ENCODE results near the gene TRIP6. TPM values are rescaled to one million over a fixed set of nuclear protein-coding genes. Genes with fewer than 3 reads are reported as not detected.

TRIP6 gene
- total RNA-seq, 1 experiment from 2014 or later, result 140 TPM

DNA sequence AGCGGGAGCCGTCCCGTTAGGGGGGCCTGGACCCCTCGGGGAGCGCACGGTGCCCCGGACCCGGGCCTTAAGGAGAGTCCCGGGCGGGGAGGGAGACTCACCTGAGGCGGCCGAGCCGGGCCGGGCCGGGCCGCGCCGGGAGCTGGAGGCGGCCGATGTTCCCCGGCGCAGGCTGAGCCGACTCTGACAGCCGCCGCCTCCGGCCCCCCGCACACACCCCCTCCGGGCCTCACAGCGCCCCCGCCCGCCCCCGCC, 28.4 kb downstream of the TRIP6 start, which contains the start of gene ACHE:
TSS of gene ACHE (minus strand) at position 188 of the 255 bp plus-strand sequence. CDS start 1,656 bp downstream, outside the sequence.
- POLR2A ChIA-PET (ENCODE audit: low non-redundant PET), result no interaction called here
- TF ChIP-seq, protein P1, sequence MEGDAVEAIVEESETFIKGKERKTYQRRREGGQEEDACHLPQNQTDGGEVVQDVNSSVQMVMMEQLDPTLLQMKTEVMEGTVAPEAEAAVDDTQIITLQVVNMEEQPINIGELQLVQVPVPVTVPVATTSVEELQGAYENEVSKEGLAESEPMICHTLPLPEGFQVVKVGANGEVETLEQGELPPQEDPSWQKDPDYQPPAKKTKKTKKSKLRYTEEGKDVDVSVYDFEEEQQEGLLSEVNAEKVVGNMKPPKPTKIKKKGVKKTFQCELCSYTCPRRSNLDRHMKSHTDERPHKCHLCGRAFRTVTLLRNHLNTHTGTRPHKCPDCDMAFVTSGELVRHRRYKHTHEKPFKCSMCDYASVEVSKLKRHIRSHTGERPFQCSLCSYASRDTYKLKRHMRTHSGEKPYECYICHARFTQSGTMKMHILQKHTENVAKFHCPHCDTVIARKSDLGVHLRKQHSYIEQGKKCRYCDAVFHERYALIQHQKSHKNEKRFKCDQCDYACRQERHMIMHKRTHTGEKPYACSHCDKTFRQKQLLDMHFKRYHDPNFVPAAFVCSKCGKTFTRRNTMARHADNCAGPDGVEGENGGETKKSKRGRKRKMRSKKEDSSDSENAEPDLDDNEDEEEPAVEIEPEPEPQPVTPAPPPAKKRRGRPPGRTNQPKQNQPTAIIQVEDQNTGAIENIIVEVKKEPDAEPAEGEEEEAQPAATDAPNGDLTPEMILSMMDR (conservative IDR thresholded peaks at IDR 0.05; ENCODE audit: low read depth, low read length), result no peak
- TF ChIP-seq EZH2 (IDR thresholded peaks at IDR 0.05; ENCODE audit: borderline replicate concordance, low read depth, low read length, poor library complexity, severe bottlenecking), result no peak
- BruUV-seq (replicated peaks), result no TSS peak

DNA sequence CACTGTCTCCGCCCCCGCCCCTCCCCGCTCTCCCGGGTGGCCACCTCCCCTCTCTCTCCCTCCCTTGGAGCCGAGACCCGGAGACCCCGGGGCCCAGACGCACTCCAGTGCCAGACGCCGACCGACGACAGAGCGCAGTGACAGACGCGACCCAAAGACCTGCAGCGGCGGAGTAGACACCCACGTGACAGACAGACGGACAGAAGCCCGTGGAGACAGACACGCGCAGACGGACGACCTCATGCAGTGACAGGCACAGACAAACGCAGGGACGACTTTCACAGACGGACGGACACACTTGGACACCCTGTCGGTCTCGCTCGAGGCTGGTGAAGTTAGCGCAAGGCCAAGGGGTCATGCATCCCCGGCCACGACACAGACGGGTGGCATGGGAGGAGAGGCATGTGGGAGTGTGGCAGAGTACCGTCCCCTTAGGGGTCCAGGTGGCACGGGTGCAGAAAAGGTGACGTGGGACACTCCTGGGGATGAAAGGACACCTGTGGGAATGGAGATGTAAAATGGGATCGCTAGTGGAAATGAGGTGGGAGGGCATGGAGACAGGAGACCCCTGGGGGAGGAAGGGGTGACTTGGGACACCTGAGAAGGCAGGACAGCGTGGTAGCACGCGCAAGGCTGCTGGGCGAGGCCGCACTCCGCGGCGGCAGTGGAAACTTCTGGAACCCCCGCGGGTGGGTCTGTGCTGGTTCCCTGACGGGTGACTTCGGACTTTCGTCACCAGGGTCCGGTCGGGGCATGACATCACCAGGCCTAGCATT, 29.0 kb downstream of the TRIP6 start:
- POLR2A ChIA-PET (ENCODE audit: low non-redundant PET), result interaction anchor here (0.6 kb wide), 1 partner anchor 261 kb away, joined by 3 read pairs; no protein-coding TSS in a partner anchor
- BruUV-seq (replicated peaks), result no TSS peak
- peak; percentile 68 for DNase-seq (ENCODE audit: low spot score)
- H3K27me3 ChIP-seq (replicated peaks; ENCODE audit: insufficient read depth, low read depth, low read length, poor library complexity), result peaks cover 7% of the 10 kb centered on the region
- CTCF ChIA-PET, result interaction anchor here (0.6 kb wide), 1 partner anchor 11 kb away, joined by 3 read pairs; no protein-coding TSS in a partner anchor
- H3K4me3 ChIP-seq (ENCODE audit: low read depth, low read length, poor library complexity, severe bottlenecking), result peak overlapping the region; percentile 50
- H3K9me3 ChIP-seq (ENCODE audit: low read depth, low read length, poor library complexity, severe bottlenecking), result no peaks in the 10 kb centered on the region
- intact Hi-C loops (cut with micrococcal nuclease; ENCODE audit: unreplicated experiment), result loop anchor here (2.0 to 10.0 kb wide), 4 partner anchors 181 to 386 kb away; partner anchors contain the start of gene FIS1
- TF ChIP-seq, protein P1 (conservative IDR thresholded peaks at IDR 0.05; ENCODE audit: low read depth, low read length), result no peak
- no peak for TF ChIP-seq EZH2 (IDR thresholded peaks at IDR 0.05; ENCODE audit: borderline replicate concordance, low read depth, low read length, poor library complexity, severe bottlenecking)
- H3K27ac ChIP-seq (ENCODE audit: low read depth, low read length, poor library complexity, severe bottlenecking), result no peak overlapping the region
- H3K36me3 ChIP-seq (ENCODE audit: insufficient read depth, low read length, poor library complexity, severe bottlenecking), result no peaks in the 10 kb centered on the region
- H3K4me1 ChIP-seq (ENCODE audit: insufficient read depth, low read length, poor library complexity, severe bottlenecking), result peaks cover 9% of the 10 kb centered on the region

More for the DNA sequence above, 28.4 kb downstream of the TRIP6 start, which contains the start of gene ACHE:
- peaks cover 7% of the 10 kb centered on the region for H3K27me3 ChIP-seq (replicated peaks; ENCODE audit: insufficient read depth, low read depth, low read length, poor library complexity)
- no peaks in the 10 kb centered on the region for H3K36me3 ChIP-seq (ENCODE audit: insufficient read depth, low read length, poor library complexity, severe bottlenecking)
- no peak for DNase-seq (ENCODE audit: low spot score)
- H3K4me1 ChIP-seq (ENCODE audit: insufficient read depth, low read length, poor library complexity, severe bottlenecking), result peaks cover 9% of the 10 kb centered on the region
- H3K9me3 ChIP-seq (ENCODE audit: low read depth, low read length, poor library complexity, severe bottlenecking), result no peaks in the 10 kb centered on the region
- no peak within 1 kb of the TSS for H3K27ac ChIP-seq (ENCODE audit: low read depth, low read length, poor library complexity, severe bottlenecking)
- intact Hi-C loops (cut with micrococcal nuclease; ENCODE audit: unreplicated experiment), result loop anchor here (2.0 to 10.0 kb wide), 4 partner anchors 182 to 387 kb away; partner anchors contain the start of gene FIS1
- peak within 1 kb of the TSS; percentile 50 for H3K4me3 ChIP-seq (ENCODE audit: low read depth, low read length, poor library complexity, severe bottlenecking)
- CTCF ChIA-PET, result interaction anchor here (0.5 to 0.6 kb wide), 2 partner anchors 11 to 248 kb away, joined by 3 to 5 read pairs; no protein-coding TSS in a partner anchor

DNA sequence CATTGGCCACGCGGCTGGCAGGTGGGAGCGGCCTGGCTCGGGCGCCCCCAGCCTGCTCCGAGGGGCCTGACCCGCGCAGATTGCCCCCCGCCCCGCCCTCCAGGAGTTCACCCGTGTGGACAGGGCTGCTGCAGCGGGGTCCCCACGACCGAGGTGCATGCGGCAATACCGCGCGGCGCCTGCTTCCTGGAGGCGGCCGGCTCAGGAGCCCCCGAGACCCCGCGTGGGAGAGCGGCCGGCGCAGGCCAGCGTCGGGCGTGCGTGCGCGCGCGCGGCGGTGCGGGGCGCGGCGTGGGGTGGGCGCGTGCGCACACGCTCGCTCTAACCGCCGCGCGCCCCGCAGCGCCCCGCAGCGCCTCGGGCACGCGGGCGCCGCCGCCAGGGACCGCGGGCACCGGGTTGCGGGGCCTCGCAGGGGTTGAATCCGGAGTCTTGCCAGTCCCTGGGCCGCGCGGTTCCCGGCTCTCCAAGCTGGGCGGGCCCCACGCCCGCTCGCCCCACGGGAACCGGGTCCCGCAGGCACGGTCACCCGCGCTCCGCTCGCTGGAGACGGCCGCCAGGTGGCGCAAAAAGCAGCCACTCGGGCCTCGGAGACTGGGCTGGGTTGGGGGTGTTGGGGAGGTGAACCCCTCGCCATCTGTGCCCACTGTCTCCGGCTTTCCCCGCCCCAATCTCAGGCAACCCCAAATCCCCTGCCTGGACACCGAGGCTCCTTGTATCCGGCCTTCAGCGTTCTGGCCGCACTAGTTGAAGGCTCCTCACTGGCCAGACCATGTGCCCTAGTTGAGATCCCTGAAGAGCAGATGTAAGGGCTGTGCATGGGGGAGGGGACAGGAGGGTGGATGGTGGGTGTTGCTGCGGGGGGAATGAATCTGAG, 29.8 kb downstream of the TRIP6 start:
- no peak for TF ChIP-seq EZH2 (IDR thresholded peaks at IDR 0.05; ENCODE audit: borderline replicate concordance, low read depth, low read length, poor library complexity, severe bottlenecking)
- TF ChIP-seq, protein P1 (conservative IDR thresholded peaks at IDR 0.05; ENCODE audit: low read depth, low read length), result peak; percentile 87
- intact Hi-C loops (cut with micrococcal nuclease; ENCODE audit: unreplicated experiment), result loop anchor here (1.0 to 10.0 kb wide), 4 partner anchors 162 to 385 kb away; no protein-coding TSS in a partner anchor
- Histone ChIP-seq H3K27me3 (replicated peaks; ENCODE audit: insufficient read depth, low read depth, low read length, poor library complexity) (peaks cover 7% of the 10 kb centered on the region), H3K4me3 (ENCODE audit: low read depth, low read length, poor library complexity, severe bottlenecking) (peak overlapping the region; percentile 50), H3K9me3 (ENCODE audit: low read depth, low read length, poor library complexity, severe bottlenecking) (no peaks in the 10 kb centered on the region), H3K4me1 (ENCODE audit: insufficient read depth, low read length, poor library complexity, severe bottlenecking) (peaks cover 9% of the 10 kb centered on the region), H3K27ac (ENCODE audit: low read depth, low read length, poor library complexity, severe bottlenecking) (no peak overlapping the region), H3K36me3 (ENCODE audit: insufficient read depth, low read length, poor library complexity, severe bottlenecking) (no peaks in the 10 kb centered on the region)
- ChIA-PET CTCF (no interaction called here), POLR2A (ENCODE audit: low non-redundant PET) (interaction anchor here (0.6 kb wide), 1 partner anchor 262 kb away, joined by 3 read pairs; no protein-coding TSS in a partner anchor)
- DNase-seq (ENCODE audit: low spot score), result peak; percentile 56
- no TSS peak for BruUV-seq (replicated peaks)
